Measurements from ENCODE around the gene EEFSEC.
A peak's percentile ranks its signal among the peaks of the same experiment; 100 is the strongest.

Gene EEFSEC

GRCh38 chr3:128218548-128219257, 65.4 kb downstream of the EEFSEC start:
- no peak for TF ChIP-seq CTCF (IDR thresholded peaks at IDR 0.05; ENCODE audit: extremely low read depth, missing control alignments)
- no peak for DNase-seq (ENCODE audit: low spot score)

GRCh38 chr3:128221328-128221727, 68.0 kb downstream of the EEFSEC start:
- TF ChIP-seq CTCF (IDR thresholded peaks at IDR 0.05; ENCODE audit: extremely low read depth, missing control alignments): no peak
- no peak for DNase-seq (ENCODE audit: low spot score)

GRCh38 chr3:128222796-128223385, 69.6 kb downstream of the EEFSEC start:
- DNase-seq (ENCODE audit: low spot score): no peak
- TF ChIP-seq CTCF (IDR thresholded peaks at IDR 0.05; ENCODE audit: extremely low read depth, missing control alignments): no peak

GRCh38 chr3:128226186-128226725, 73.0 kb downstream of the EEFSEC start:
- DNase-seq (ENCODE audit: low spot score): no peak
- TF ChIP-seq CTCF (IDR thresholded peaks at IDR 0.05; ENCODE audit: extremely low read depth, missing control alignments): no peak

GRCh38 chr3:128226795-128227395, 73.6 kb downstream of the EEFSEC start:
- TF ChIP-seq CTCF (IDR thresholded peaks at IDR 0.05; ENCODE audit: extremely low read depth, missing control alignments): peak; percentile 56
- peak; percentile 56 for DNase-seq (ENCODE audit: low spot score)

GRCh38 chr3:128227507-128227906, 74.2 kb downstream of the EEFSEC start:
- no peak for TF ChIP-seq CTCF (IDR thresholded peaks at IDR 0.05; ENCODE audit: extremely low read depth, missing control alignments)

GRCh38 chr3:128228366-128228910, 75.2 kb downstream of the EEFSEC start:
- no peak for TF ChIP-seq CTCF (IDR thresholded peaks at IDR 0.05; ENCODE audit: extremely low read depth, missing control alignments)
- DNase-seq (ENCODE audit: low spot score): no peak

More at GRCh38 chr3:128227507-128227906, 74.2 kb downstream of the EEFSEC start:
- no peak for DNase-seq (ENCODE audit: low spot score)

Data from GM20000 (cell line).